Retina (tissue), 1 donor: Measurements from ENCODE around the gene LHB.

ENCODE experiments used
- DNase-seq: peaks from one replicate; pipeline ENCODE4 v3.0.0-alpha.2; 2016

Gene LHB

GRCh38 chr19:48970923-48971395, 45.9 kb downstream of the LHB start:
- peak; percentile 90 for DNase-seq

- no peak for DNase-seq
Observed at GRCh38 chr19:48970139-48970766, 46.6 kb downstream of the LHB start.

GRCh38 chr19:48969276-48970138, 47.4 kb downstream of the LHB start:
- DNase-seq, result no peak

- DNase-seq, result no peak
Observed at GRCh38 chr19:48968813-48969218, 48.1 kb downstream of the LHB start.

GRCh38 chr19:48968179-48968661, 48.7 kb downstream of the LHB start:
- DNase-seq, result no peak

GRCh38 chr19:48967346-48968178, 49.3 kb downstream of the LHB start:
- no peak for DNase-seq

- no peak for DNase-seq
Observed at GRCh38 chr19:48966541-48967345, 50.1 kb downstream of the LHB start.
